HepG2 (cell line): Measurements from ENCODE around the gene KNCN. TPM values are rescaled to one million over a fixed set of nuclear protein-coding genes. Genes with fewer than 3 reads are reported as not detected.

Source experiments
- ATAC-seq: fragments of 200-7000 bp; cut with Tn5 transposase; 3 replicates; pipeline ENCODE4 v1.9.1; 2020; ENCODE audit warnings: mild to moderate bottlenecking, moderate library complexity
- BruUV-seq: library from RNA; stranded (reverse); fragments of 400-500 nt; replicated peaks from 2 replicates; lab custom pipeline; 2021; lab: Mats Ljungman, UMichigan
- CTCF ChIA-PET: fragments of 300-600 bp; formaldehyde crosslinking; extraction: SDS; loops from one replicate; lab custom pipeline; 2021; ENCODE audit warnings: low total read pairs, inconsistent platforms, low intra/inter-chr PET ratio; lab: Yijun Ruan, JAX
- POLR2A ChIA-PET: fragments of 350-600 bp; sonication (Branson Sonifier 250); formaldehyde crosslinking; loops from one replicate; lab custom pipeline; 2020; ENCODE audit warnings: antibody characterized with exemption, inconsistent platforms; lab: Yijun Ruan, JAX
- DNase-seq: peaks from one replicate; pipeline ENCODE4 v3.0.0-alpha.2; 2015; ENCODE audit warnings: low spot score
- FAIRE-seq: peaks from 3 replicates; lab custom pipeline; 2011; peaks lifted over from hg19 to GRCh38; lab: Jason Lieb, UNC
- H2AFZ ChIP-seq: one replicate; pipeline ENCODE4 v1.6.1; 2011; ENCODE audit warnings: low read length, inconsistent platforms
- H3K27ac ChIP-seq: fragments of 300-600 bp; 3 replicates; pipeline ENCODE4 v1.8.0; 2011; ENCODE audit warnings: mixed run types, mild to moderate bottlenecking, mixed read lengths, low read length, inconsistent platforms; ENCODE audit not compliant: insufficient read depth; ENCODE audit errors: extremely low read length
- H3K27me3 ChIP-seq, 2 experiments: fragments of 200-600 bp in 1 of 2; 2 replicates in 1 of 2; 3 replicates in 1 of 2; pipeline versions ENCODE4 v1.6.0 to v1.8.0; 2011; ENCODE audit warnings: low read length in 2 of 2, mild to moderate bottlenecking in 2 of 2, moderate library complexity in 2 of 2, inconsistent platforms in 1 of 2; ENCODE audit not compliant: insufficient read depth in 2 of 2, control insufficient read depth in 1 of 2
- H3K36me3 ChIP-seq, 2 experiments: fragments of 200-600 bp in 1 of 2; replicated peaks in 1 of 2; 2 replicates in 1 of 2; 3 replicates in 1 of 2; pipeline versions ENCODE4 v1.5.1 to v1.8.0; 2011; ENCODE audit warnings: low read length in 2 of 2, inconsistent platforms in 1 of 2; ENCODE audit not compliant: insufficient read depth in 2 of 2, control insufficient read depth in 1 of 2
- H3K4me1 ChIP-seq: 2 replicates; pipeline ENCODE4 v1.5.1; 2012; ENCODE audit warnings: low read length, inconsistent platforms; ENCODE audit not compliant: insufficient read depth
- H3K4me2 ChIP-seq: 2 replicates; pipeline ENCODE4 v1.6.0; 2011; ENCODE audit warnings: low read depth, low read length, inconsistent platforms
- H3K4me3 ChIP-seq, 3 experiments: fragments of 200-600 bp in 1 of 3; sonication (generic), shearing (Covaris generic) in 1 of 3; replicated peaks in 1 of 3; 2 replicates each; pipeline ENCODE4 v1.5.1; 2011 to 2016; ENCODE audit warnings: low read length in 3 of 3, inconsistent platforms in 2 of 3, low read depth in 2 of 3, mild to moderate bottlenecking in 2 of 3, control low read depth in 1 of 3, mixed read lengths in 1 of 3; ENCODE audit not compliant: insufficient read depth in 1 of 3
- H3K79me2 ChIP-seq: one replicate; pipeline ENCODE4 v1.6.1; 2011; ENCODE audit warnings: low read length, inconsistent platforms; ENCODE audit not compliant: insufficient read depth
- H3K9ac ChIP-seq: 2 replicates; pipeline ENCODE4 v1.6.0; 2011; ENCODE audit warnings: mild to moderate bottlenecking, low read depth, low read length, inconsistent platforms; ENCODE audit not compliant: insufficient read depth
- H3K9me3 ChIP-seq: 2 replicates; pipeline ENCODE4 v1.5.1; 2012; ENCODE audit warnings: mild to moderate bottlenecking, low read length
- H4K20me1 ChIP-seq: 2 replicates; pipeline ENCODE4 v1.6.0; 2011; ENCODE audit warnings: inconsistent platforms, mild to moderate bottlenecking, low read length, moderate library complexity; ENCODE audit not compliant: insufficient read depth
- AGO2 ChIP-seq: fragments of 200-400 bp; formaldehyde crosslinking; optimal IDR thresholded peaks from 2 replicates; pipeline ENCODE3; 2017; ENCODE audit warnings: mild to moderate bottlenecking, low read depth, low read length, moderate library complexity
- ELF1 ChIP-seq: sonication (generic); formaldehyde crosslinking; IDR thresholded peaks from 2 replicates; pipeline ENCODE4 v1.4.0; 2020; ENCODE audit warnings: missing genetic modification reagents
- KDM2A ChIP-seq: sonication (generic); formaldehyde crosslinking; IDR thresholded peaks from 2 replicates; pipeline ENCODE4 v1.4.0; 2020; ENCODE audit warnings: low read depth, missing genetic modification reagents, borderline replicate concordance
- MBNL3 ChIP-seq: fragments of 250-450 bp; sonication (Bioruptor Pico); conservative IDR thresholded peaks from 2 replicates; pipeline ENCODE4 v1.8.0; 2022; ENCODE audit warnings: mild to moderate bottlenecking, inconsistent platforms
- RAD51 ChIP-seq: fragments of 450-650 bp; IDR thresholded peaks from 2 replicates; pipeline ENCODE4 v1.6.1; 2016; ENCODE audit warnings: borderline replicate concordance
- U2AF2 ChIP-seq: fragments of 200-400 bp; formaldehyde crosslinking; IDR thresholded peaks from 2 replicates; pipeline ENCODE4 v1.6.1; 2017; ENCODE audit warnings: low read depth, mild to moderate bottlenecking, low read length
- ZFAT ChIP-seq: sonication (generic); formaldehyde crosslinking; conservative IDR thresholded peaks from 2 replicates; pipeline ENCODE4 v1.8.1; 2023; ENCODE audit warnings: missing genetic modification reagents, inconsistent platforms
- ZNF251 ChIP-seq: sonication (generic); formaldehyde crosslinking; IDR thresholded peaks from 2 replicates; pipeline ENCODE4 v1.9.0; 2021; ENCODE audit warnings: mild to moderate bottlenecking, missing genetic modification reagents
- ZNF263 ChIP-seq: sonication (generic); formaldehyde crosslinking; IDR thresholded peaks from 2 replicates; pipeline ENCODE4 v1.4.0; 2020; ENCODE audit warnings: missing genetic modification reagents
- ZNF274 ChIP-seq: sonication (generic); formaldehyde crosslinking; IDR thresholded peaks from 2 replicates; pipeline ENCODE4 v1.5.1; 2020; ENCODE audit warnings: mild to moderate bottlenecking, missing genetic modification reagents
- ZNF329 ChIP-seq: sonication (generic); formaldehyde crosslinking; IDR thresholded peaks from 2 replicates; pipeline ENCODE4 v1.9.0; 2021; ENCODE audit warnings: low read depth, mild to moderate bottlenecking, missing genetic modification reagents
- ZNF34 ChIP-seq: sonication (generic); formaldehyde crosslinking; IDR thresholded peaks from 2 replicates; pipeline ENCODE4 v1.4.0; 2020; ENCODE audit warnings: mild to moderate bottlenecking, missing genetic modification reagents, borderline replicate concordance
- ZNF501 ChIP-seq: sonication (generic); formaldehyde crosslinking; IDR thresholded peaks from 2 replicates; pipeline ENCODE4 v1.5.1; 2020; ENCODE audit warnings: mild to moderate bottlenecking, moderate library complexity, missing genetic modification reagents
- WGBS: methylation state at CpG from one replicate; pipeline ENCODE4 v1.1.6; 2017; ENCODE audit warnings: low lambda C conversion rate; 5-methylcytosine and 5-hydroxymethylcytosine counted together
- in situ Hi-C: cut with HindIII; loops from 2 replicates; pipeline ENCODE4 v1.10.0; 2017; ENCODE audit warnings: low pct_unique_long_range_greater_than_20kb; ENCODE audit not compliant: extremely low pct_ligation_motif_present
- intact Hi-C: fragments of 100-400 bp; cut with micrococcal nuclease; formaldehyde crosslinking; loops from one replicate; pipeline ENCODE4 v1.10.0; 2022; ENCODE audit not compliant: unreplicated experiment
- polyA plus RNA-seq, 8 experiments: library from polyadenylated mRNA; depleted of rRNA in 3 of 8; stranded (reverse) in 7 of 8; unstranded in 1 of 8; fragments of >200 nt; fragmentation: Illumina TruSeq in 4 of 8; extraction: Trizol in 4 of 8; gene quantifications; 2 replicates each; pipeline versions ENCODE4 v1.2.1 to v1.2.3, GENCODE V29; 2011 to 2016; ENCODE audit warnings: low read depth in 4 of 8, missing spikeins in 1 of 8, mixed read lengths in 1 of 8; ENCODE audit not compliant: insufficient read depth in 1 of 8
- total RNA-seq, 5 experiments: library from RNA; depleted of rRNA; stranded (reverse); fragments of >200 nt; fragmentation: Illumina TruSeq; extraction: Trizol; gene quantifications; 2 replicates each; pipeline ENCODE4 v1.2.3, GENCODE V29; 2016; ENCODE audit warnings: low read depth in 1 of 5

KNCN gene
- total and polyA plus RNA-seq, 2 of the 13 experiments (the other 11 are each of a cell fraction or from before 2014, with no cell fraction given), result not detected

DNA sequence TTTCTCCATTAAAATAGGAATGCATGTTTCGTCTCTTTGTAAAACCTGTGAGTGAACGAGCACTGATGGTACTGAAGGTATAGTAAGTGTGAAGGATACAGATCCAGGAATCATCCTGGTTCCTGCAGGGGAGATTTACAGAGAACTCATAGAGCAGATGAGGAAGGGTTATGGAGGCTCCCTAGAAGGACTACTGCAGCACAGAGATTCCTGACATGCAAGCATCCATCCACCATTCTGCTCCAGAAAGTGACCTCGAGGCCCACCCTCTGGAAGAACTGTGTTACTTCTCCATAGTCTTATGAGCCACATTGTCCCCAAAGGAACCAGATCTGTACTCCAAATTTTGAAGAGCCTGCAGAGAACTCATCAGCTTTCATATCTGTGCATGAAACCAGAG is 38.1 kb upstream of the KNCN start:
- Histone ChIP-seq H3K4me3 (no peak overlapping the region), H3K36me3 (peaks cover 11 to 69% of the 10 kb centered on the region in 2 experiments; a peak in 4 of 5 replicates), H4K20me1 (no peaks in the 10 kb centered on the region), H3K79me2 (no peaks in the 10 kb centered on the region), H3K4me1 (no peaks in the 10 kb centered on the region), H3K27ac (no peak overlapping the region), H3K4me2 (no peak overlapping the region), H3K27me3 (no peaks in the 10 kb centered on the region), H2AFZ (no peak overlapping the region), H3K9ac (no peak overlapping the region), H3K9me3 (no peaks in the 10 kb centered on the region)
- BruUV-seq, result no TSS peak
- ChIA-PET POLR2A (no interaction called here), CTCF (no interaction called here)
- no peak for ATAC-seq
- FAIRE-seq, result no peak
- in situ Hi-C loops, result no loop called here
- intact Hi-C loops, result no loop called here
- TF ChIP-seq ZNF251 (CRISPR knock-in tag), result no peak
- no peak for TF ChIP-seq MBNL3
- no peak for TF ChIP-seq ZNF501 (CRISPR knock-in tag)
- TF ChIP-seq ZNF263, result no peak
- no peak for TF ChIP-seq KDM2A (CRISPR knock-in tag)
- WGBS, result 96% methylated on average over 2 of the region's 3 CpGs
- no peak for DNase-seq

DNA sequence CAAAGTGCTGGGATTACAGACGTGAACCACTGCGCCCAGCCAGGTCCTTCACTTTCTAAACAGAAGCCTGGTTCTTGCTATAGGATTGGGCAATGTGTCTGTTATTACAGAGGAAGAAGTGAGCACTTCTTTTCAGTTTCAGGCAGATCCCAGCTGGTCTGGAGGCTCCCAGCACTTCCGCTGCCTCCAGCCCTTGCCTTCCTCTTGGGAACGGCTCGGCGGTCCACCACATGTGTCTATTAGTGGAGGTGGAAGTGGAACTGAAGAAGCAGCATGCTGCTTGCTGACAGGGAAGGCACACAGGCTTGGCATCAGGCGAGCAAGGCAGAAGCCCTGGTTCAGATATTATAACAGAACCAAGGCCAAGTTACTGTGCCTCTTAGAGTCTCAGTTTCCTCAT is 35.6 kb upstream of the KNCN start:
- in situ Hi-C loops, result no loop called here
- POLR2A ChIA-PET, result no interaction called here

More for the DNA sequence above, 35.6 kb upstream of the KNCN start:
- no peak overlapping the region for H3K4me2 ChIP-seq
- no peaks in the 10 kb centered on the region for H3K4me1 ChIP-seq
- no peak overlapping the region for H3K4me3 ChIP-seq
- no TSS peak for BruUV-seq
- no peak overlapping the region for H2AFZ ChIP-seq
- H3K36me3 ChIP-seq, result peaks cover 11 to 65% of the 10 kb centered on the region in 2 experiments; a peak in 4 of 5 replicates
- intact Hi-C loops, result no loop called here
- H3K27ac ChIP-seq, result no peak overlapping the region
- 87% methylated on average over 5 of the region's 7 CpGs for WGBS
- H3K9me3 ChIP-seq, result no peaks in the 10 kb centered on the region
- H3K79me2 ChIP-seq, result no peaks in the 10 kb centered on the region
- H3K27me3 ChIP-seq, result no peaks in the 10 kb centered on the region
- no peaks in the 10 kb centered on the region for H4K20me1 ChIP-seq
- H3K9ac ChIP-seq, result no peak overlapping the region
- TF ChIP-seq U2AF2, result no peak
- TF ChIP-seq ZNF329 (CRISPR knock-in tag), result no peak
- no peak for TF ChIP-seq ZFAT (CRISPR knock-in tag)
- no peak for TF ChIP-seq ZNF34 (CRISPR knock-in tag)
- no peak for TF ChIP-seq AGO2
- TF ChIP-seq ELF1 (CRISPR knock-in tag), result no peak
- no peak for TF ChIP-seq ZNF274
- TF ChIP-seq RAD51, result no peak
- CTCF ChIA-PET, result no interaction called here
- no peak for ATAC-seq
- FAIRE-seq, result no peak
- DNase-seq, result no peak
